Stimulated activated CD4-positive, alpha-beta T cell treated with anti-CD3 and anti-CD28 coated beads, Interleukin-2, amount 100 ng/mL, for 4 hours (primary cell): Measurements from ENCODE around the gene GLRA3.
"Not testable (repeated sequence)": the region's sequence is repeated elsewhere in the genome, so short reads cannot be mapped to it uniquely, and the experiment has no call there.

ENCODE experiments used
- DNase-seq: peaks from one replicate; pipeline ENCODE4 v3.0.0-alpha.2; 2020; ENCODE audit warnings: low read depth

Gene GLRA3

DNA sequence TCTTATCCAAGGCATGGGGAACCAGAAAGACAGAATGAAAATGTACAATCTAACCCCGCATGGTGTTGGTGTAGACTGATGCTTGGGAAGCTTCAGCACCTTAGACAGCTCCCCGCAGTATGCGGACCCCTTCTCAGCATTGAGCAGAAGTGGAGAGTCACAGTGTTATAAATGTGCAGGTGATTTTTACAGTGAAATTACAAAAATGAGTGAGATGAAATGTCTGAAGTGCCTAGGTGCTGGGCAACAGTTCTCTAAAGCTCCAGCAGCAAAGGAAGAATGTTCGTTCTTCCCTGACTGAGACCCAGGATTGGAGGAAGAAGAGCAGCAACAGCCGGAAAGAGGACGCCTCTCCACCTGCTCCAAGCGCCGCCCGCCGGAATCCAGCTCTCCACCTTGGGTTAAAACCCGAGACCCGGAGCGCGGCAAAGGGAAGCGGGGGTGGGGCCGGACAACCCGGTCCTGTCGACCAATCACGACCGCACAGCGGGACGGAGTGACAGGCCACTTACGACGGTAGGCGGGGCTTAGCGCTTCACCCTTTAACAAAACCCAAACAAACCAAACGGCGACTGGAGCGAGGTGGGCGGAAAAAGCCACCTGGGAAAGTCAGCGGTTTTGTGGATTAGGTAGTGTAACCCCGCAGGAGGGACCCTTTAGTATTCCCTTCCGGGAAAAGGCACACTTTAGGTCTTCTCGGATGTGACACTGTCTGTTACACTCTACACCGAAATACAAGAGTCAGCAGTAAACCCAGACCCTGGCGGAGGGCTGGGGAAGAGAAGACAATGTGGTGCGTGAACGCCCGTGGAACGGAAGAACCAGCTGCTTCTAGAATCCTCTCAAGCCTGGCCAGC is at the start of gene GLRA3:
Gene GLRA3 (minus strand): TSS at position 403 of the 857 bp plus-strand sequence. CDS start 436 bp downstream, outside the sequence.
- DNase-seq, result no peak

DNA sequence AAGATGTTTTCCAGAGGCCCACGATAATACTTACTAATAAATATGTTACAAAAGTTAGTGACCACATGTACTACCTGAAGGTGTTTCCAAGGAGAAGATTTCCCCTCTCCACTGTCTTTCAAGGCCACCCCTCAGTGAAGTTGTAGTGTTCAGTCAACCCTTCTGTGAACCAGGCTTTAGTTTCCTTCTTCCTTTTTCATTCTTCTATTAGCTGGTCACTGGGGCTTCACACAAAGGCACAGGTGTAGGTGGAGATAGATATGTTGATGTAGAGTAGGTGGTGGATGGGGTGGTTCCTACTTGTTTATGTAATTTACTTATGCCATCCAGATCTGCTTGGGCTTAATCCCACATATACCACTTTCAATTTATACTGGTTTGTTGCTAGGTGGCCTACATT is 45.9 kb upstream of the GLRA3 start:
- no peak for DNase-seq

DNA sequence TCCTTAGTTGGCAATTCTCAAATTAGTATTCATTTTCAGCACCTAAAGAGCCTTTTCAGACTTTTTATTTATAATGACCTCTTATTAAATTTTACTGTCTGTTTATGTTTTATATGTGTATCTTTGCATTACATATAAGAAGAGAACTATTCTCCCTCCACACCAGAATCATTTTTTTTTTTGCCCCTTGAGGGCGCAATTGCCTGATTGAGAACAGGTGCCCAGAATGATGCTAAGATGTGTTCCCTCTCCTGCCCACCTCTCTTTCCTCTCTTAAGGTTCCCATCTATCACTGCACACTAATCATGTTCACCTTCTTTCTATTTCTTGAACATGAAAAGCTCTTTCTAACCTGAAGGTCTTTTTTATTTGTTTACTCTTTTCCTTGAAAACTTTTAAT is 44.9 kb upstream of the GLRA3 start:
- DNase-seq, result no peak

GRCh38 chr4:174873146-174873545 is 44.1 kb upstream of the GLRA3 start:
- not testable (repeated sequence) for DNase-seq

DNA sequence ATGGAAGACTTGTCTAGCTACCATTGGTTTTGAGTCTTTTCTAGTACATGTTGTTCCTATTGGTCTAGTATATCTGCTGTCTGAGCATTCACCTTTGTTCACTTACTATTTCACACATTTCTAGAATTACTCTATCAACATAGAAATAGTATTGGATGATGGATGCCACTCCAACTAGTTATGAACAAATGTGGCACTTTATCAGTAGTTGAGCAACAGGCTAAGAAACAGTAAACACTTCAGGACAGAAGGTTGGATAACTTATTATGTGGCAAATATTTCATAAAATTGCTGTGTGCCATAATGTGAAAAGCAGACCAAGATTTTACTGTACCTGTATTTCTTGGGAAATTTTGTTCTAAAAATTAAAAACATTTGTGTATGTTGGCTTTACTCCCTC is 42.4 kb upstream of the GLRA3 start:
- DNase-seq, result no peak

GRCh38 chr4:174870311-174870710 is 41.3 kb upstream of the GLRA3 start:
- DNase-seq, result no peak

GRCh38 chr4:174869339-174869738 is 40.3 kb upstream of the GLRA3 start:
- DNase-seq, result no peak

- no peak for DNase-seq
These were observed 38.9 kb upstream of the GLRA3 start for GRCh38 chr4:174867903-174868302.

DNA sequence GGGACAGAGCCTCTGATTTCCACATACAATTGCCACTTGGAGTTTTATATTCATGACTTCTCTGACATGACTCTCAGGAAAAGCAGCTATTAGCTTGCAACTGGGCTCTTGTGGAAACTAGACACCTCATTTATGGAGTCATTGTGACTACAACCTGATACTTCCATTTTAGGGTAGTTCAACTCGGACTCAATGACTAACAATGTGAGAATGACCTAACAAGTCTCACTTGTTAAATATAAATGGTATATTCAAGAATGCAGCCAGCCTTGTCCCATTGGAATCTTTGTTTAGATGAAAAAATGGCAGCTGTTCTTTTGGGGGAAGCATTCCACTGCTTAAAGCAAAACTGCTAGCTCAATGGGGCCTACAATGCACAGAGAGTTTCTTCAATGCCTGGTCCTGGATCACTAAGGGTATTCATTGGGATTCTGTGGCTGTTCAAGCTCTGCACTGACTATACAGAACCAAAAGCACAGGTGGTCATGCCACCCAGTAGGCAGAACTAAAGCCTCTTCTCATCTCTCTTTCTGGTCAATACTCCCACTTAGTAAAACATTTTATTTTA is 36.5 kb upstream of the GLRA3 start:
- no peak for DNase-seq

DNA sequence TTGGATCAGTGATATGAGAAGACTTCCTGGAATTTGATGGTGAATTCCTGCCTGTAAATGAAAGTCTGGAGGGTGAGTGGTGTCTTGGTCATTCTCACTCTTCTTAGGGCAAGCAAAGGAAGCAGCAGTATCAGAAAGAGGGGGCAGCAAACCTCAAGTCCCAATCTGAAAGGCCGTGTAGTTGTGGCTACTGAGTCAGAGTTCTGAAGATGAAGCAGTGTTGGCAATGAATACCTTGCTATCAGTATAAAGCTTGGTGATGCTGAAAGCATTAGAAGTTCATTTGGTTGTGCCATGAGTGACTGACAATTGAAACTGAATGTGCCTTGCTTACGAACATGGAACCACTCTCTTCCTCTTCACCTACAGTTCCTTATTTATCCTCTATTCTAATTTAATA is 35.0 kb upstream of the GLRA3 start:
- DNase-seq, result no peak

- DNase-seq, result no peak
These were observed 31.5 kb upstream of the GLRA3 start for GRCh38 chr4:174860588-174860987.

DNA sequence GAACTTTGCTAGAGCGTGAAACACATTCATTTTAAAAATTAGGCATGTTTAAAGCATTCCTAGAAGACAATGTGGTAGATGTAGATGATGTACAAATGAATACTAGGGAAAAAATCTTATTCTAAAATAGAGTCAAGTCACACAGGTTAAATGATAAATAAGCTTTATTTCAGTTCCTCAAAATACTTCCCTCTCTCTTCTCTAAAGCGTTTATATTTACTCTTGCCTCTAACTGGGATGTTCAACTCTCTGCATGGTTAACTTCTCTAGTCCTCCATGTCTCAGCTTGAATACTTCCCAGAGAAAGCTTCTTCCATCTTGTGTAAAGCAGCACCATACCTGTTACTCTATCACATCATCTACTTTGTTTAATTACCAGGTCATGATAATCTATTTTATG is 30.9 kb upstream of the GLRA3 start:
- no peak for DNase-seq

DNA sequence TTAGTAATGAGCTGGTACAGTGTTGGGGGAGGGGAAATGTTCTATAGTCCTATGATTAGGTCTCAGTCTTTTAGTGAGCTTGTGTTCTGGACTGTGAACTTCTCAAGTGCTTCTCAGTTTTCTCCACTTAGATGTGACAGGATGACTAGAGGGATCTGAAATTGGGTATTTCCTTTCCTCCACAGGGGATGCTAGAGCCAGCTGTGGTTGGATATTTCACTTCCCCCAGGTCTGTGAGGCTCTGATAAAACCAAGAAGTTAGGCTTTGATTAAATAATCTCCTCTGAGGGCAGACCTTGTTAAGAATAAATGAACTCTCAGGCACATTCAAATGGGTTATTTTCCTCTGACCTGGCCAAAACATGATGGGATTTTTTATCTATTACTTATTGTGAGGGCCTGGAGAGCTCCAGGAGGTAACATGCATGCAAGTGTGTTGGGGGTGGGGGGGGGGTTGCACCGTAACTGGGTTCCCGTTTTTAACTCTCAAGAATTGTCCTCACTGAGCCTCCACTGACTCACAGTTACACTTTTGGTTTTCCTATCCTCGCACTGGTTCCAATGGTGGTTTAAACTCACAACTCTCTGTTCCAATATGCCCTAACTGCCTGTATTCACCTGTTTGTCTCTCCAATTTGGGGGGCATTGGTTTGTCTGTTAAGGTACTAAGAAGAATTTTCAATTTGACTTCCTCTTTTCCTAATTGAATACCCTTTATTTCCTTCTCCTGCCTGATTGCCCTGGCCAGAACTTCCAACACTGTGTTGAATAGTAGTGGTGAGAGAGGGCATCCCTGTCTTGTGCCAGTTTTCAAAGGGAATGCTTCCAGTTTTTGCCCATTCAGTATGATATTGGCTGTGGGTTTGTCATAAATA is 28.1 kb upstream of the GLRA3 start:
- no peak for DNase-seq

- DNase-seq, result no peak
These were observed 26.0 kb upstream of the GLRA3 start for GRCh38 chr4:174855050-174855449.

DNA sequence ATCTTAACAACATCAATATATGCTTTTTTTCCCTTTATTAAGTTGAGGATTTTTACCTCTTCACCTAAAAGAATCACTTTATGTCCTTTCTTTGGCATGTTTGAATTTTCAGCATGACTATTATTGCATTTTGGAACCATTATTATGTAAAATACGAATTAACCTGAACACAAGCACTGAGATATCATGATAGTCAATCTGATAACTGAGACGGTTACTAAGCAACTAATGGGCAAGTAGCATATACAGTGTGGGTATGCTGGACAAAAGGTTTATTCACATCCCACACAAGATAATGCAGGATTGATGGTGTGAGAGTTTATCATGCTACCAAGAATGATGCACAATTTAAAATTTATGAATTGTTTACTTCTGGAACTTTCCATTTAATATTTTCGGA is 24.6 kb upstream of the GLRA3 start:
- DNase-seq, result no peak

DNA sequence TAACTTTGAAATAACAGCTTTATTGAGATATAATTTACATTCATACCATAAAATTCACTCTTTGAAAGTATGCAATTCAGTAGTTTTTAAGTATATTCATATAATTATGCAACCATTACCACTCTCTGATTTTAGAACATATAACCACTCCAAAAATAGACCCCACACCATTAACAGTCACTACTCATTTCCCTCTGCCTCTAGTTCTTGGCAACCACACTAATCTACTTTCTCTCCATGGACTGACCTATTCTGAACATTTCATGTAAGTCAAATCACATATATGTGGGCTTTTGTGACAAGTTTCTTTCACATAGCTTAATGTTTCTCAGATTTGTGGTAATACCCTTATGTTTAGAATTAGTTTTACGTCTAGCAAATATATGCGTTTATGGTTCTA is 19.5 kb upstream of the GLRA3 start:
- DNase-seq, result no peak

GRCh38 chr4:174847801-174848427 is 18.9 kb upstream of the GLRA3 start:
- DNase-seq, result no peak

DNA sequence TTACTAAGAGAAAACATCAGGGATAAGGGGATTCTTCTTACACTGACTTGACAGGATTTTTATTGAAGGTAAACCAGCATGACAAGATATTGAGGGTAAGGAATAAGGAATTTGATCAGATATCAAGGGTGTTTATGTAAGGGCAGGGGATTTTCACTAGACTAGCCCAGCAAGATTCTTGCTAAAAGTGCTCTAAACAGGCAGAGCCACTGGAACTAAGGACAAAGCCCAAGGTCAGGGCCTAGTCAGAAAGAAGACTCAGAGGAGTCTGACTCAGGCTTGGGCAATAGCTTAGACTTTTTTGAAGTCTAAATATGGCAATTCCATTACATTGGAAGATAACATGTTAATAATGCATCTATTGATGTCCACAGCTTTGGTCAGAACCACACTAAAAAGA is 6.5 kb upstream of the GLRA3 start:
- DNase-seq, result no peak

GRCh38 chr4:174834477-174834876 is 5.4 kb upstream of the GLRA3 start:
- DNase-seq, result no peak

DNA sequence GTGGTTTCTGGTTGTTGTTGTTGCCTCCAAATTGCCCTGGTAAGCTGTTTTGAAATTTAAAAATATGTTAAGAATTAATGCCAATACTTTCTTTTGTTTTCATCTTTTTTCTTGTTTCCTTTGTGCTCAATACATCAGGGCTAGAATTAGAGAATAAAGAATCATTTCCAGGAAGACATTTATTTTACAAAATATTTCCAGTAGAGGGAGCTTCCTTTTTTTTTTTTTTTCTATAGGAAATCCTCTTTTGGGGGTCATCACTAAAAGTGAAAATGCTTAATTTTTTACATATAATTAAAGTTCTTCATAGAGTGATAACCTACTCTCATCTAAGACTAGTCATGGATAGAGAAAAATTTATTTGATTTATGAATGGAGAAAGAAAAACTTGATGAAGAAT is 2.4 kb downstream of the GLRA3 start:
- no peak for DNase-seq

GRCh38 chr4:174815282-174815681 is 13.8 kb downstream of the GLRA3 start:
- no peak for DNase-seq

- no peak for DNase-seq
These were observed 15.8 kb downstream of the GLRA3 start for GRCh38 chr4:174813292-174813691.
